Neural progenitor cell (in vitro differentiated cells): ENCODE data around the gene CAV2.

Experiments used
- EZH2 ChIP-seq: fragments of 200-600 bp; sonication (generic); IDR thresholded peaks from 2 replicates; pipeline ENCODE4 v1.6.1; 2017; ENCODE audit warnings: antibody characterized with exemption, mild to moderate bottlenecking, moderate library complexity
- TF ChIP-seq, protein P1 (sequence below): fragments of 200-600 bp; sonication (generic); IDR thresholded peaks from 2 replicates; pipeline ENCODE4 v1.5.1; 2017; ENCODE audit warnings: antibody characterized with exemption, mild to moderate bottlenecking

GRCh38 chr7:116502201-116503096 is 2.9 kb downstream of the CAV2 start:
- TF ChIP-seq, protein P1, sequence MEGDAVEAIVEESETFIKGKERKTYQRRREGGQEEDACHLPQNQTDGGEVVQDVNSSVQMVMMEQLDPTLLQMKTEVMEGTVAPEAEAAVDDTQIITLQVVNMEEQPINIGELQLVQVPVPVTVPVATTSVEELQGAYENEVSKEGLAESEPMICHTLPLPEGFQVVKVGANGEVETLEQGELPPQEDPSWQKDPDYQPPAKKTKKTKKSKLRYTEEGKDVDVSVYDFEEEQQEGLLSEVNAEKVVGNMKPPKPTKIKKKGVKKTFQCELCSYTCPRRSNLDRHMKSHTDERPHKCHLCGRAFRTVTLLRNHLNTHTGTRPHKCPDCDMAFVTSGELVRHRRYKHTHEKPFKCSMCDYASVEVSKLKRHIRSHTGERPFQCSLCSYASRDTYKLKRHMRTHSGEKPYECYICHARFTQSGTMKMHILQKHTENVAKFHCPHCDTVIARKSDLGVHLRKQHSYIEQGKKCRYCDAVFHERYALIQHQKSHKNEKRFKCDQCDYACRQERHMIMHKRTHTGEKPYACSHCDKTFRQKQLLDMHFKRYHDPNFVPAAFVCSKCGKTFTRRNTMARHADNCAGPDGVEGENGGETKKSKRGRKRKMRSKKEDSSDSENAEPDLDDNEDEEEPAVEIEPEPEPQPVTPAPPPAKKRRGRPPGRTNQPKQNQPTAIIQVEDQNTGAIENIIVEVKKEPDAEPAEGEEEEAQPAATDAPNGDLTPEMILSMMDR, result no peak
- no peak for TF ChIP-seq EZH2
